Measurements from ENCODE around the gene SCMH1.
"Not testable (repeated sequence)": the region's sequence is repeated elsewhere in the genome, so short reads cannot be mapped to it uniquely, and the experiment has no call there.

SCMH1 gene

GRCh38 chr1:41200728-41201127, 41.4 kb downstream of the SCMH1 start:
- no peak for DNase-seq

GRCh38 chr1:41199375-41199774, 42.7 kb downstream of the SCMH1 start:
- no peak for DNase-seq

GRCh38 chr1:41192456-41193178, 49.5 kb downstream of the SCMH1 start:
- DNase-seq = no peak

- no peak for DNase-seq
Observed at GRCh38 chr1:41184446-41184845, 57.7 kb downstream of the SCMH1 start.

GRCh38 chr1:41178230-41178629, 63.9 kb downstream of the SCMH1 start:
- DNase-seq = not testable (repeated sequence)

GRCh38 chr1:41175546-41175945, 66.6 kb downstream of the SCMH1 start:
- peak; percentile 43 for DNase-seq

- no peak for DNase-seq
Observed at GRCh38 chr1:41174170-41174569, 67.9 kb downstream of the SCMH1 start.

- no peak for DNase-seq
Observed at GRCh38 chr1:41173651-41174050, 68.5 kb downstream of the SCMH1 start.

- DNase-seq = no peak
Observed at GRCh38 chr1:41171266-41171874, 70.7 kb downstream of the SCMH1 start.

GRCh38 chr1:41169799-41170180, 72.3 kb downstream of the SCMH1 start:
- no peak for DNase-seq

- no peak for DNase-seq
Observed at GRCh38 chr1:41169066-41169798, 72.9 kb downstream of the SCMH1 start.

- DNase-seq = no peak
Observed at GRCh38 chr1:41167667-41168066, 74.4 kb downstream of the SCMH1 start.

GRCh38 chr1:41164727-41165126, 77.4 kb downstream of the SCMH1 start:
- DNase-seq = no peak

GRCh38 chr1:41162441-41162840, 79.7 kb downstream of the SCMH1 start:
- DNase-seq = no peak

- no peak for DNase-seq
Observed at GRCh38 chr1:41161846-41162245, 80.3 kb downstream of the SCMH1 start.

- no peak for DNase-seq
Observed at GRCh38 chr1:41160498-41161110, 81.5 kb downstream of the SCMH1 start.

GRCh38 chr1:41158966-41159365, 83.1 kb downstream of the SCMH1 start:
- DNase-seq = no peak

GRCh38 chr1:41158147-41158875, 83.8 kb downstream of the SCMH1 start:
- DNase-seq = no peak

- DNase-seq = no peak
Observed at GRCh38 chr1:41155105-41155504, 87.0 kb downstream of the SCMH1 start.

- DNase-seq = no peak
Observed at GRCh38 chr1:41153750-41154274, 88.3 kb downstream of the SCMH1 start.

- no peak for DNase-seq
Observed at GRCh38 chr1:41152622-41153044, 89.5 kb downstream of the SCMH1 start.

GRCh38 chr1:41151846-41152245, 90.3 kb downstream of the SCMH1 start:
- no peak for DNase-seq

- no peak for DNase-seq
Observed at GRCh38 chr1:41149570-41149969, 92.5 kb downstream of the SCMH1 start.

Measured in DMS79 (cell line).